GM18873 (cell line): ENCODE measurements around the gene LRIG3.
A peak's percentile ranks its signal among the peaks of the same experiment; 100 is the strongest.
"Not testable (repeated sequence)": the region's sequence is repeated elsewhere in the genome, so short reads cannot be mapped to it uniquely, and the experiment has no call there.

Experiments
- ATAC-seq: cut with Tn5 transposase; IDR thresholded peaks from one replicate; pipeline ENCODE4 v1.9.1; 2021; ENCODE audit warnings: mild to moderate bottlenecking, moderate library complexity, moderate number of reproducible peaks; ENCODE audit not compliant: unreplicated experiment, low FRiP score

The LRIG3 gene

GRCh38 chr12:58907391-58907790 is 12.9 kb downstream of the LRIG3 start:
- ATAC-seq, result no peak

- ATAC-seq, result no peak
Measured at GRCh38 chr12:58906917-58907316, 13.4 kb downstream of the LRIG3 start.

- ATAC-seq, result no peak
Measured at GRCh38 chr12:58905422-58905821, 14.9 kb downstream of the LRIG3 start.

DNA sequence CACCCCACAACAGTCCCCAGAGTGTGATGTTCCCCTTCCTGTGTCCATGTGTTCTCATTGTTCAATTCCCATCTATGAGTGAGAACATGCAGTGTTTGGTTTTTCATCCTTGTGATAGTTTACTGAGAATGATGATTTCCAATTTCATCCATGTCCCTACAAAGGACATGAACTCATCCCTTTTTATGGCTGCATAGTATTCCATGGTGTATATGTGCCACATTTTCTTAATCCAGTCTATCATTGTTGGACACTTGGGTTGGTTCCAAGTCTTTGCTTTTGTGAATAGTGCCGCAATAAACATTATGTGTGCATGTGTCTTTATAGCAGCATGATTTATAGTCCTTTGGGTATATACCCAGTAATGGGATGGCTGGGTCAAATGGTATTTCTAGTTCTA is 17.6 kb downstream of the LRIG3 start:
- not testable (repeated sequence) for ATAC-seq

DNA sequence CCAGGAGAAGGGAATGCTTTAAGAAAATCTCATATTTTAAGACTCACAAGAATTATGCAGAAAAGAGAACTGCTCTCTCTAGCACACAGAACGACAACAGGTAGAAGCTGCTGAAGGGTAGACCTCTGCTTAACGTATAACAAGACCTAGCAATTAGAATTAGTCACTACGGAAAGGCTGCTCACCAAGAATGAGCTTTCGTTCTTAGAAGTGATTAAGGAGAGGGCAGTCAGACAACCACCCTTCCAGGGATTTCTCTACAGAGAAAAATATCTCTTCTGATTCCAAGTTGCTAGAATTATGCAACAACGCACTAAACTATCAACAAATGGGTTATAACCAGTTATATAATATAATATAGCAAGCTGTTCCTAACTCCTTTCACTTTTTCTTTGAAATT is 18.6 kb downstream of the LRIG3 start:
- ATAC-seq, result no peak

DNA sequence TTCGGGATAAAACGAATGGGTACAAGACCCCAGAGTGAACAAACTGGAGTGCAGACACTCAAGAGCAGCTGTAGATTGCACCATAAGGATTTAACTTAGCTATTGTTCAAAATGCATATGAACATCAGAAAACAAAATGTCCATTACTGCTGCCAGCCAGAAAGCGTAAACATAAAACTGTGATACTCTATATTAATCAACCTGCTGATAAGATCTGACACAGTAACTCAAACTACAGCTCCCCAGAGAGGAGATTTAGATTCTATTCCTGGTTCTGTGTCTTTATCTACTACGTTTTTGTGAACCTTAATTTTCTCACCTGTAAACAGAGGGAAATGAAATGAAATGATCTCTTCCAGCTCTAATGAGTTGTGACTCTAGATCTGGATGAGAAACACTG is 22.3 kb downstream of the LRIG3 start:
- no peak for ATAC-seq

DNA sequence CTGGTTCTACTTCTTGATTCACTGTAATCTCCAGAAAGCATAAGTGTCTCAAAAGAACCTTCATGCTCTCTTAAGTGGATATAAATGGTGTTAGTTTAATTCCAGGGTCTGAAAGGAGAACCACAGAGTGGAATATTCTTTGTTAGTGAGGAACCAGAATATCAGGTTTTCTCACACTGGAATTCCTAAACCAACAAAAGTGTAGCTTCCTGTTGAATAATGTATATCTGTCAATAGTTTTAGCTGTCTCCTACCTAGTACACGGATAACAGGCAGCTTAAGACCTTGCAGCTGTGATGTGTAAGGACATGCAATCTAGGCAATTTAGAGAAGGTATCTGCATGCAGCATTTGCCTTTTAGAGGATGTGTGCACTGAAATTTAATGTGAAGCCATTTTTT is 24.0 kb downstream of the LRIG3 start:
- ATAC-seq, result no peak

- ATAC-seq, result no peak
Measured at GRCh38 chr12:58895053-58895452, 25.3 kb downstream of the LRIG3 start.

GRCh38 chr12:58894040-58894439 is 26.3 kb downstream of the LRIG3 start:
- no peak for ATAC-seq

GRCh38 chr12:58893495-58893894 is 26.8 kb downstream of the LRIG3 start:
- ATAC-seq, result no peak

GRCh38 chr12:58889557-58889956 is 30.7 kb downstream of the LRIG3 start:
- no peak for ATAC-seq

GRCh38 chr12:58888131-58888783 is 32.0 kb downstream of the LRIG3 start:
- ATAC-seq, result no peak

DNA sequence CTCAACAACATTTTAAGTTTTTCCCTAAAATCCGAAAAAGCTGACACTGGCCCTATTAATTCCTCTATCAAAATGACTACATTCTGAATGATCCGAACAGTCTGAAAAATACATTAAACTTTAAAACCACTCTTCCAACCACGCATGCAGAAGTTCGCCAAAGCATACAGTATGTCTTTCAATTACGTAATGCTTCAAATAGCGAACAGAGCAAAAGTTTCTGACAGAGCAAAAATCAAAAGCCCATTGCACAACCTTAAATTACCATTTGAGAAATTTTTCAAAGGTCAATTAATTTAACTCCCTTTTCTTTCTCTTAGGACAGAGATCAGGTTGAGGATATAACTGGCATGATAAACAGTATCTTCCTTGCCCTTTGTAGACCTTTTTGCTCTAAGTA is 33.2 kb downstream of the LRIG3 start:
- ATAC-seq, result no peak

DNA sequence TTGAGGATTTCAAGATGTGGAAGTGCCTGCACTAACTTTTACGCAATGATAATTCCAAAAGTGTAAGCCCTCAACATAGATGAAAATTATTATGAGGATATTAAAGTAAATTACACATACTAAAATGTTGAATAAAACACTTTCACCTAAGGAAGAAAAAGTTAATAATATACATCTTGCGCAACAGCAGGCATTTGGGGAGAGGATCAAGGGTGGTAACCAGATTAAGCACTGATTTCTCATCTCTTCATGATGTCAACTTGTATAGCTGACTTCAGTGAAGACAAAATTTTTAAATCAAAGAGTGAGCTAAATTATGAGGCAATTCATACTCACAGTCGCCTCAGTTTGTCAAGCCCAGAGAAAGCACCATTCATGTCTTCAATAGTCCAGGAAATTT is 33.8 kb downstream of the LRIG3 start:
- no peak for ATAC-seq

DNA sequence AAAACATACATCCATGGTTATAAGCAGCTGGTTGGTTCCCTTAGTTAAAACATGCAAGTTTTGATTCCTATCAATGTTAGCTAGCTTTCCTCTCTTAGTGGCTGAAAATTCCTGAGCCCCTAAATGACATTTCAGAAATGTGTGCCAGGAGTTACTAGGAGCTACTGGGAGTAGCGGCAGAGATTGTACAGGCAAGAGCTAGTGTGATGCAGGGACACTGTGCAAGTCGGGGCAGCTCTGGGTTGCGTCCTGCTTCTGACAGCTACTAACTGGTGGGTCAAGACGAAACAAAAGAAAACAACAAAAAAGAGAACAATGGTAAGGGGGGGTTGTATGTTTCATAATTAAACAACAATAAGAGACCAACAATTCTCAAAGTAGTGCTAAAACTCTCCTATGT is 35.4 kb downstream of the LRIG3 start:
- ATAC-seq, result no peak

GRCh38 chr12:58883576-58884334 is 36.5 kb downstream of the LRIG3 start:
- peak; percentile 51 for ATAC-seq

- no peak for ATAC-seq
Measured at GRCh38 chr12:58882826-58883225, 37.5 kb downstream of the LRIG3 start.

- no peak for ATAC-seq
Measured at GRCh38 chr12:58881816-58882215, 38.5 kb downstream of the LRIG3 start.

- ATAC-seq, result no peak
Measured at GRCh38 chr12:58880639-58881038, 39.7 kb downstream of the LRIG3 start.

DNA sequence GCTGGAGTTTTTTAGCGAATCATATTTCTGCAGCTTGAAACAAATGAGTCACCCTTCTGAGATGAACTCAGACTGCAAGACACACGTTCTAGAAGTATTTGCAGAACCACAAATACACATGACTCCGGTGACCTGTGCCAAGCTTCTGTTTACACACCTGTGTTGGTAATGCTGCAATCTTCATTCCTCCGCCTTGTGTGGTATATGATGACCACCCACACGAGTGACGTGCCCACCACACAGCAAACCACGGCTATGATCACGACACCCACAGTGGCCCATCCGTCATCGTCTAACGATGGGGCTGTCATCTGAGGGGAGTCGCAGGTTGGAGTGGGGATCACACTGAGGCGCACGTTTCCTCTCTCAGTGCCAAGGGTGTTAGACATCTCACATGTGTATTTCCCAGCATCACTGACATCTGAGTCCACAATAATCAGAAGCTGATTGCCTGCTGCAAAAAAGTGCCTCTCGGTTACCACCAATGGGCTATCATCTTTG is 43.0 kb downstream of the LRIG3 start:
- no peak for ATAC-seq

DNA sequence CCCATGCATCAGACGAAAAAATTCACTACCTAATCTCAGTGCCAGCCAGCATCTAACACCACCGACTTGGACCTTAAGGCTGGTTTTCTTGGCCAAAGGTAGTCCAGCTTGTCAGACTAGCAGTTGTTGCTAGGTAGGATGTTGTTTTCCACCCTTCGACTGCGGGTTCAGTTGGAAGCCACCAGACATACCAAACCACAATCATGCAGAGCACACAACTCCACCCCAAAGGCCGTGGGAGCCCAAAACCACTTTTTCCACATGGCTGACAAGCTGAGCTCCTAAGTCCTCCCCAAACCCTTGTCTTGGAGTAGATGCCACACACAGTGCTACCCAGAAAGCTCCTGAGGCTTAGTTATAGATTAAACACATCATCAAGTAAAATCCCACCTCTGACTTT is 46.8 kb downstream of the LRIG3 start:
- ATAC-seq, result no peak

DNA sequence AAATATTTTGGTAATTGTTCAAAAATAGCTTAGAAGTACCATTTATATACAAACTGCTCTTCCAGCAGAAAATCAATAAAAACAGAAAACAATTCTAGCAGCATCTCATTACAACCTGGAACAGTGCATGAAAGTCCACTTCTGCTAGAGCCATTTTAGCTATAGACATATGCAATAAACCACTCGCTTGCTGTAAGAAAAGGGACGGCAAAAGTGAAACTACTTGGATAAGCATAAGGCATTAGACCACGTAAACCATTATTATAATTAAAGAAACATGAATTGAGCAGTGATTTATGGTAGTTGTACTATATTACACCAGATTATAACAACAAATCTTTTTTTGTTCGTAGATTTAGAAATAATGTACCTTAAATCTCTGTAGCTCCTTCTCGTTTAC is 48.7 kb downstream of the LRIG3 start:
- ATAC-seq, result no peak
